ENCODE data around the gene CLSTN2.
"Not testable (repeated sequence)": the region's sequence is repeated elsewhere in the genome, so short reads cannot be mapped to it uniquely, and the experiment has no call there.

Gene CLSTN2

DNA sequence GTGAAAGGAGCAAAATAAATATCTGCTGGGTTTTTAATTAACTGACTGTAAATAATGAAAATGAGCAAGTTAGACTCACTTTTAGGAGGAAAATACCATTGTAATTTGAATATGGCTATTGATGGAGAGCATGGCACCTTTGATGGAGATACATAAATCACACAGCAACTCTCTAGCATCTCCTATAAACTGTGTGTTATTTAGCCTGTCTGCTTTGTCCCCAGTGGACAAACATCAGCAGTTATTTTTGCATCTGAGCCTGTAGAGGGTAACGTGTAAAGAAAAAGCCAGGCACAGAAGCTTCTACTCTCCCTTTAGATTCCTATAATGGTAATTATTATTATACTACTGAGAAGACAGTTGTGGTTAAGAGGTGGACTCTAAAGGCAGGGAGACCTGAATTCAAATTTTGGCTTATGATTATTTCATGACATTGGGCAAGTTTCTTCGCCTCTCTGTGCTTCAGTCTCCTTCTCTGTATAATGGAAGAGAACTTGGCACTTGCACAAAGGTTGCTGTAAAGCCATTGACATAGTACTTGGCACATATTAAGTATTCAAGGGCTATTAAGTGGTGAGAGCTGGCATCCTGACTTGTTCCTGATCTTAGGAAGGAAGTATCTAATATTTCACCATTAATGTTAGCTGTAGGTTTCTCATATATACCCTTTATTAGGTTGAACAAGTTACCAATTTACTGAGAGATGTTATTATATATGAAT is 453.4 kb downstream of the CLSTN2 start:
- DNase-seq = no peak

- no peak for DNase-seq
These were observed 456.1 kb downstream of the CLSTN2 start for GRCh38 chr3:140391061-140391460.

GRCh38 chr3:140394488-140395133 is 459.6 kb downstream of the CLSTN2 start:
- DNase-seq = no peak

DNA sequence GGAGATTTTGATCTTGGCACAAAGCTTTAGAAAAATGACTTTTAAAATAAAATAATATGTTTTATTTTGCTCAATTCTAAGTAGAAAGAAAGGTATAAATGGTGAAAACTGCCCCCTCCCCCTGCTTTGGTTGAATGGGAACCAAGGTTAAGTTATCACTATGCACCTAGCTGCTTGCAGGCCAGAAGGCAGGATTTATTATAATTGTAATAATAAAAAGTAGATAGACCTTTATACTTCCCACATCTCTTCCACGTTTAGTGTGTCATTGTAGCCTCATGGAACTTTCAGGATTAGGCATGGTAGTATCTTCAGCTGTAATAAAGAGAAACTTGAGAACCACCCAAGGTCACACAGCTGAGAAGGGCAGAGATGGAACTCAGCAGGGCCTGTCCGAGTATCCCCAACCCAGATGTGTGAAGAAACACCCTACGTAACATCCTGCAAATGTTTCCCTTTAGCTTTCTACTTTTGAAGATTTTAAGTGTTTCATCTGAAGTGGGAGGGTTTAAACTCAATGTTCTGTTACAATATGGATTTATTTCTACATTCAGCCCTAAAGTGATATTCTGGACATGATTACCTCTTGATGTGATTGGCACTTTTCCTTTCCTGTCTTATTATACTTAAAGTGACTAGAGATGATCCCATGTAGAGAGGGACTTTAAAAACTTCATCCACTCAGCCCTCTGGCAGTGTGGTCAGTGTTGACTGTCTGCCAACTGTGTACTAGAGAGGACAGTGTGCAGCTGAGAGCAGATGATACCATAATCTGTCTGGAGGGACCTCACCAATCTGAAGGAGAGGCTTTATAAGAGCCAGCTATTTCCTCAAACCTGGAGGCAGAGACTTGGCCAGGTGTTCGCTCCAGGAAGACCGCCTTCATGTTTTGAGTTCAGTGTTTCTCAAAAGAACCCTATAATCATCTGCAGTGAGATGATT is 460.4 kb downstream of the CLSTN2 start:
- DNase-seq = no peak

- no peak for DNase-seq
These were observed 461.1 kb downstream of the CLSTN2 start for GRCh38 chr3:140396110-140396509.

DNA sequence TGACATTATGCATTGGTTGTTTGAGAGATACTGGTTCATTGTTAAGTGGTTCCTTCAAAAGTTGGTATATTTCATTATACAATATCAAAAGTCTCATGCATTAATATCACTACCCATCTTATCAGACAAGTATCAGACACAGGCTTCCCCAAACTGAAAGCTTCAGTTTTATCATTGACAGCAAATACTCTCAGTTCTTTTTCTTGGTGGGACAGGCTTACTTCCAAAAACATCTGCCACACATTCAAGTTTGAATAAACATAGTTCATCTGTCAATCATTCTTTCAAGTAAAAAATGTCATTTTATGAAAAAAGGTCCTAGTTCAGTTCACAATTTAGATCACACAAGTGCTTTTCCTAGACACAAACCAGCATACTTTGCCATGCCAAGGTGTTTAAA is 462.9 kb downstream of the CLSTN2 start:
- no peak for DNase-seq

- no peak for DNase-seq
These were observed 463.4 kb downstream of the CLSTN2 start for GRCh38 chr3:140398387-140398786.

DNA sequence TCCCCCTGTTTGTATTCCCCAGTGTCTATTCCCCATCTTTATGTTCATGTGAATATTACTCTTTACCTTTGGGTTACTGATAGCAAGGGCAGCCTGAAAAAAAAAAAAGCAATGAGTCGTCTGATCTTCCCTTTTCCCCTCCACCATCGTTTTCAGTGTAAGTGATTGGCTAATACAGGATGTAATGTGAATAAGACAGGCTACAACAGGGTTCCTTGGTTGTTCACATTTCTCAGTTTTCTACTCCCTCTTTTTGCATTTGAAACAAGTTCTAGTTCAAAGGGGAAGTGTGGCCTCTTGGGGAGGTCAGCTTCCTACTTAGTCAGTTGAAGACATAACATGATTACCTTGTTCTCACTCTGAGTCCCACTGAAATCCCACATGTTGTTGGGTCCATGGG is 464.9 kb downstream of the CLSTN2 start:
- peak; percentile 6 to 62 (median 38) for DNase-seq

DNA sequence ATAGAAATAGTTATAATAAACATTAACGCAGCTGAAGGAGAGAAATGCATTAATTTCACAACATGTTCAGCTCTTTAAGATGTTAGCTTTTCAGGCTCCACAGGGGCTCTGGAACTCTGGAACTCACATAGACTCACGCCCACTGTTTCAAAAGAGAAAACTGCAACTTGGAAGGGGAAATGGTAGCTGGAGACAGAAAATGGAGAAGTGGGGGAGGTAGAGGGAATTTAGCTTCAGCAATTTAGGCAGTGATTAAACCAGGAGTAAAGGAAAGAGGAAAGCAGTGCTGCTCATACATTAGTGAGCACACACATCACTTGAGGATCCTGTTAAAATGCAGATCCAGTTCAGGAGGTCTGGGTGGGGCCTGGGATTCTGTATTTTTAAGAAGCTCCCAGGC is 468.1 kb downstream of the CLSTN2 start:
- DNase-seq = peak; percentile 27 to 75 (median 55)

GRCh38 chr3:140403608-140404007 is 468.6 kb downstream of the CLSTN2 start:
- no peak for DNase-seq

GRCh38 chr3:140406655-140407054 is 471.7 kb downstream of the CLSTN2 start:
- no peak for DNase-seq

GRCh38 chr3:140408252-140408651 is 473.3 kb downstream of the CLSTN2 start:
- no peak for DNase-seq

GRCh38 chr3:140416666-140417065 is 481.7 kb downstream of the CLSTN2 start:
- no peak for DNase-seq

GRCh38 chr3:140420621-140421357 is 485.8 kb downstream of the CLSTN2 start:
- DNase-seq = no peak

DNA sequence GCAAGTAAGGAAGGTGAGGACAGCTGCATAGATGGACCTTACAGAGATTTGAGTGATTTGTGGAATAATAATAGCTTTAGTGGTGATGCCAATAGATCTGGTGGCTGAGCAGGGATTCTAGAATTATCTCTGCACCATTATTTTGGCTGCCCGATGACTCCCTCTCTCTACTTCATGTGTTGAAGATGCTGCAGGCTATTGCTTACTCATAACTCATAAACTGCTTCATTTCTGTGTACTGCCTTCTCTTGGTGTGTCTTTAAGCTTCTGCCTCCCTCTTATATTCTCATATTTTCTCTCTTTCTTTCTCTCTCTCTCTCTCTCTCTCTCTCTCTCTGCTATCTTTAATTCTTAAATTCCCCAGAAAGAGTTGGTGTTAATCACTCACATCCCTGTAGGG is 486.9 kb downstream of the CLSTN2 start:
- DNase-seq = no peak

DNA sequence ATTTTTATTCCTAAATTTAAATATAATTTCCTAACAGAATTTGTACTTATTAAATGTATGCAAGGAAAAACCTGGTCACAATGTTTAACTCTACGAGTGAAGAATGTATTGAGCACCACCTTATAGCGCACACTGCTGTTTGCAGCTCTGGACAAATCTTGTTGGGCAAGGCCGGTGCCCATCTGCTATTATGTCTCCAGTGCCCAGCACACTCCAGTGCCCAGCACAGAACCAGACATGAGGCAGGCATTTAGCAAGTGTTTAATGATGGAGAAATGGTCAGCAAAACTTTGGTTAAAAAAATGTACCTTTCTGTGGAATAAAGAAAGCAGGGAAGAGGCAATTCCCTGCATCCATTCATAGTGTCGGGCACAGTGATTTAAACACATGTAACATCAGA is 488.2 kb downstream of the CLSTN2 start:
- no peak for DNase-seq

- not testable (repeated sequence) for DNase-seq
These were observed 488.6 kb downstream of the CLSTN2 start for GRCh38 chr3:140423574-140423973.

GRCh38 chr3:140424211-140424610 is 489.2 kb downstream of the CLSTN2 start:
- no peak for DNase-seq

DNA sequence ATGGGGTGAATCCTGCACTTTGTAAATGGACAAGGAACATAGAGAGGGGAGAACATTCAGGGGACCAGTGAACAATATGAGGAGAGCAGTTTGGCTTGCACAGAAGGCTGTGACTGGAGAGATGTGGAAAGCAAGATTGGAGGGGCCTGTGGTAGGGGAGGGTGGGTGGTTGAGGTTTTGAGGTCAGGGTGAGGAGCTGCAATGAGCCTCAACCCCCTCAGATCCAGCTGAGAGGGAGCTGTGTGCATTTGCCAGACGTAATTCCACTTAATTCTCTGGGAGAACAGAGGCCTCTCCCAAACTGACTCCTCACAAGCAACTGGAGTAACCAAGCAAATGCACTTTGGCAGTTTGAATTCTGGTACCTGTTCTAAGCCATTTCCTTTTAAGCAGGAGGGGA is 489.7 kb downstream of the CLSTN2 start:
- no peak for DNase-seq

- no peak for DNase-seq
These were observed 492.8 kb downstream of the CLSTN2 start for GRCh38 chr3:140427786-140428185.

GRCh38 chr3:140428380-140428779 is 493.4 kb downstream of the CLSTN2 start:
- no peak for DNase-seq

DNA sequence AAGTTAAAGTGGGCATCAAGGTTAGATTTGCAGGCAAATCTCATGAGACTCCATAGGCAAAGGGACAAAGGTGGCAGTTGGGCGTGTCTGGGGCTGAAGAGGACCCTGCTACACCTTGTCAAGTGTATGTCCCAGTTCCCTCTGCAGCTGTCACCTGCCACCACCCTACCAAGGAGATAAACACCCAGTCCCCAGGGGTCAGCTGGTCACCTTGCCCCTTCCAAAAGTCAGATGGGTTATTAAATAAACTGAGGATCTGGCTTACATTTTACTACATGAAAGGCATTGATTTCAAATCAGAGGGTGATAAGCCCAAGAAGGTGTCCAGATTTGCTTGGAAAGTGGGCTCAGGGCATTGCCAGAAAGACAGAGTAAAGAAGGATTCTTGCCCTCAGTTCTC is 494.8 kb downstream of the CLSTN2 start:
- DNase-seq = no peak

- no peak for DNase-seq
These were observed 495.5 kb downstream of the CLSTN2 start for GRCh38 chr3:140430494-140430893.
